Suprapubic skin (tissue), 4 donors: Measurements from ENCODE around the gene RNU2-63P.

Experiments
- EP300 ChIP-seq: sonication (generic); formaldehyde crosslinking; IDR thresholded peaks from one replicate; pipeline ENCODE4 v1.6.1; 2017; ENCODE audit warnings: antibody characterized with exemption
- POLR2A ChIP-seq, 2 donors: fragments of 450-650 bp; IDR thresholded peaks; one replicate each; pipeline ENCODE4 v1.6.1; 2017; ENCODE audit warnings: antibody characterized with exemption in 2 of 2, mild to moderate bottlenecking in 2 of 2, moderate library complexity in 2 of 2
- POLR2AphosphoS5 ChIP-seq, 3 donors: sonication (generic); formaldehyde crosslinking; IDR thresholded peaks; one replicate each; pipeline ENCODE4 v1.6.1; 2017; ENCODE audit warnings: antibody characterized with exemption in 3 of 3
- TF ChIP-seq, protein P1 (sequence below), 2 donors: fragments of 200-600 bp in 1 of 2; fragments of 450-650 bp in 1 of 2; sonication (generic) in 1 of 2; IDR thresholded peaks; one replicate each; pipeline ENCODE4 v1.5.1; 2016 to 2019; ENCODE audit warnings: antibody characterized with exemption in 2 of 2, mild to moderate bottlenecking in 1 of 2, moderate library complexity in 1 of 2

DNA sequence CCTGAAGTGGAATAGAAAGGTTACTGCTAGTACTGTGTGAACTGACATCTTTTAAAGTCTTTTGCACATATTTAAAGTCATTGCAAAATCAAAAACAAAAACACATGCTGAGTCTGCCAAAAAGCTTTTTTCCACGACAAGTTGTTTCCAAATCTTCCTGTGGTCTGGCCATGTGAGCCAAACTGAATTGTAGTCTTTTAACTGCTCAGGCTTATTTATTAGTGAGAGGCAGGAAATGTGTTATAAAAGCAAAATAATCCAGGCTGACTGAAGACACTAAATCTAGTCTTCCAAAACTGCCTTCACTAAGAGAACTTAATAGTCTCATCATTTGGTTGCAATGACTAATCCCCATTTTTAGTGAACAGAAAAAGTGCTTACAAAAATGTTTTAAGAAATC, 36.9 kb upstream of the RNU2-63P start:
- TF ChIP-seq, protein P1, sequence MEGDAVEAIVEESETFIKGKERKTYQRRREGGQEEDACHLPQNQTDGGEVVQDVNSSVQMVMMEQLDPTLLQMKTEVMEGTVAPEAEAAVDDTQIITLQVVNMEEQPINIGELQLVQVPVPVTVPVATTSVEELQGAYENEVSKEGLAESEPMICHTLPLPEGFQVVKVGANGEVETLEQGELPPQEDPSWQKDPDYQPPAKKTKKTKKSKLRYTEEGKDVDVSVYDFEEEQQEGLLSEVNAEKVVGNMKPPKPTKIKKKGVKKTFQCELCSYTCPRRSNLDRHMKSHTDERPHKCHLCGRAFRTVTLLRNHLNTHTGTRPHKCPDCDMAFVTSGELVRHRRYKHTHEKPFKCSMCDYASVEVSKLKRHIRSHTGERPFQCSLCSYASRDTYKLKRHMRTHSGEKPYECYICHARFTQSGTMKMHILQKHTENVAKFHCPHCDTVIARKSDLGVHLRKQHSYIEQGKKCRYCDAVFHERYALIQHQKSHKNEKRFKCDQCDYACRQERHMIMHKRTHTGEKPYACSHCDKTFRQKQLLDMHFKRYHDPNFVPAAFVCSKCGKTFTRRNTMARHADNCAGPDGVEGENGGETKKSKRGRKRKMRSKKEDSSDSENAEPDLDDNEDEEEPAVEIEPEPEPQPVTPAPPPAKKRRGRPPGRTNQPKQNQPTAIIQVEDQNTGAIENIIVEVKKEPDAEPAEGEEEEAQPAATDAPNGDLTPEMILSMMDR (IDR thresholded peaks at IDR 0.05), result no peak
- TF ChIP-seq POLR2A (IDR thresholded peaks at IDR 0.05) (no peak), POLR2AphosphoS5 (IDR thresholded peaks at IDR 0.05) (no peak), EP300 (no peak)
